ENCODE results near the gene IFRD2.

DNA sequence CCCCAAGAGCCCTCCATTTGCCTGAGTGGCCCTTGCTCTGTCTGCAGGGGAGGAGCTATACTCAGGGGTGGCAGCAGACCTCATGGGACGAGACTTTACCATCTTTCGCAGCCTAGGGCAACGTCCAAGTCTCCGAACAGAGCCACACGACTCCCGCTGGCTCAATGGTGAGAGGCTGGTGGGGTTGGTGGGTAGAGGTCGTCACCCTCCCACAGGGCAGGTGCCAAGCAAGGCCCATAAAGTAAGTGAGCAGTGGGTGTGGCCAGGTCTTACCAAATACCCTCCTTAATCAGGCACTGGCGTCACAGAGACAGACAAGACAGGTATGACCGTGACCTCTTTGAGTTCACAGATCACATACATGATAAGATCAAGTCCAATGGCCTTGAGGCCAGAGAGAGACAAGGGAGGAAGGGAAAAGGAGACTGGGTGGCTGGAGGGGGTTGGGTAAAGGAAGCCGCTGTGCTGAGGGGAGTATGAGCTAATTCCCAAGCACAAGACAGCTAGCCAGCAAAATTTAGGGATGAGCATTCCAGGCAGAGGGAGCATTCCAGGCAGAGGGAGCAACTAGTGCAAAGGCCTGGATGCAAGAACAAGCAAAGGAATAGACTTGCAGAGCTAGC lies 20.8 kb downstream of the IFRD2 start:
- TF ChIP-seq, protein P1, sequence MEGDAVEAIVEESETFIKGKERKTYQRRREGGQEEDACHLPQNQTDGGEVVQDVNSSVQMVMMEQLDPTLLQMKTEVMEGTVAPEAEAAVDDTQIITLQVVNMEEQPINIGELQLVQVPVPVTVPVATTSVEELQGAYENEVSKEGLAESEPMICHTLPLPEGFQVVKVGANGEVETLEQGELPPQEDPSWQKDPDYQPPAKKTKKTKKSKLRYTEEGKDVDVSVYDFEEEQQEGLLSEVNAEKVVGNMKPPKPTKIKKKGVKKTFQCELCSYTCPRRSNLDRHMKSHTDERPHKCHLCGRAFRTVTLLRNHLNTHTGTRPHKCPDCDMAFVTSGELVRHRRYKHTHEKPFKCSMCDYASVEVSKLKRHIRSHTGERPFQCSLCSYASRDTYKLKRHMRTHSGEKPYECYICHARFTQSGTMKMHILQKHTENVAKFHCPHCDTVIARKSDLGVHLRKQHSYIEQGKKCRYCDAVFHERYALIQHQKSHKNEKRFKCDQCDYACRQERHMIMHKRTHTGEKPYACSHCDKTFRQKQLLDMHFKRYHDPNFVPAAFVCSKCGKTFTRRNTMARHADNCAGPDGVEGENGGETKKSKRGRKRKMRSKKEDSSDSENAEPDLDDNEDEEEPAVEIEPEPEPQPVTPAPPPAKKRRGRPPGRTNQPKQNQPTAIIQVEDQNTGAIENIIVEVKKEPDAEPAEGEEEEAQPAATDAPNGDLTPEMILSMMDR (IDR thresholded peaks at IDR 0.05; ENCODE audit: poor library complexity): no peak
- no peak for TF ChIP-seq EZH2 (IDR thresholded peaks at IDR 0.05; ENCODE audit: borderline replicate concordance)
